ENCODE measurements around the gene HYLS1. TPM values are rescaled to one million over a fixed set of nuclear protein-coding genes. Genes with fewer than 3 reads are reported as not detected.
"Not testable (repeated sequence)": the region's sequence is repeated elsewhere in the genome, so short reads cannot be mapped to it uniquely, and the experiment has no call there.

Gene HYLS1
- polyA plus RNA-seq, 2 of the 4 experiments (the other 2 are of a cell fraction) = 14.9 to 18.7 TPM

DNA sequence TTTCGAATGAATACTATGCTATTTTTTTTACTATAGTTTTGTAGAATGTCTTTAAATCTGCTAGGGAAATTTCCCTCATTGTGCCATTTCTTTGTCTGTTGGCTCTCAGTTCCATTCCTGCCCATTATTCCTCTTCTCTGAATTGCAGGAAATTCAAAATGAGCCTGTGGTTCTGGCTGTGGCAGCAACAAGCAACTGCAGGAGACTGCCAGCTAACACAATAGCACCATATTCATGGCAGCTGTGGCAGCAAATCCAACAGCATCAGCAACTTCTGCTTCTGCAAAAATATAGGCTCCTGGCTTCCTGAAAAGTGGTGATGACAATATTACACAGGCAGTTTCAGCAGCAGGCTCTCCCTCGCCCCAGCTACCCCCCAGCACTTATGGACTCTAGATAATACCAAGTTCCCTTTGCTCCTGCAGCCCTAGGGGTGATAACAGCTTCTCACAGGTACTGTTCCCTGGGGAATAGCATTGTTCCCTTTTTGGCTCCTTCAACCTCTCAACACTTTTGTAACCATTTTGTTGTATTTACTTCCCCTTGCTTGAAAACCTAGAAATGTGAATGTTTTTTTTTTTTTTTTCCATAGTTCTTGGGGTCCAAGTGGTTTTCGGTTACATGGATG is 45.0 kb upstream of the HYLS1 start (continued):
- TF ChIP-seq, protein P1, sequence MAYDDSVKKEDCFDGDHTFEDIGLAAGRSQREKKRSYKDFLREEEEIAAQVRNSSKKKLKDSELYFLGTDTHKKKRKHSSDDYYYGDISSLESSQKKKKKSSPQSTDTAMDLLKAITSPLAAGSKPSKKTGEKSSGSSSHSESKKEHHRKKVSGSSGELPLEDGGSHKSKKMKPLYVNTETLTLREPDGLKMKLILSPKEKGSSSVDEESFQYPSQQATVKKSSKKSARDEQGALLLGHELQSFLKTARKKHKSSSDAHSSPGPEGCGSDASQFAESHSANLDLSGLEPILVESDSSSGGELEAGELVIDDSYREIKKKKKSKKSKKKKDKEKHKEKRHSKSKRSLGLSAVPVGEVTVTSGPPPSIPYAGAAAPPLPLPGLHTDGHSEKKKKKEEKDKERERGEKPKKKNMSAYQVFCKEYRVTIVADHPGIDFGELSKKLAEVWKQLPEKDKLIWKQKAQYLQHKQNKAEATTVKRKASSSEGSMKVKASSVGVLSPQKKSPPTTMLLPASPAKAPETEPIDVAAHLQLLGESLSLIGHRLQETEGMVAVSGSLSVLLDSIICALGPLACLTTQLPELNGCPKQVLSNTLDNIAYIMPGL (CRISPR knock-in tag; IDR thresholded peaks at IDR 0.05; ENCODE audit: borderline replicate concordance) = no peak
- no peak for TF ChIP-seq JUNB (IDR thresholded peaks at IDR 0.05)
- no peak for TF ChIP-seq CBX2 (IDR thresholded peaks at IDR 0.05; ENCODE audit: borderline replicate concordance, low read depth)

DNA sequence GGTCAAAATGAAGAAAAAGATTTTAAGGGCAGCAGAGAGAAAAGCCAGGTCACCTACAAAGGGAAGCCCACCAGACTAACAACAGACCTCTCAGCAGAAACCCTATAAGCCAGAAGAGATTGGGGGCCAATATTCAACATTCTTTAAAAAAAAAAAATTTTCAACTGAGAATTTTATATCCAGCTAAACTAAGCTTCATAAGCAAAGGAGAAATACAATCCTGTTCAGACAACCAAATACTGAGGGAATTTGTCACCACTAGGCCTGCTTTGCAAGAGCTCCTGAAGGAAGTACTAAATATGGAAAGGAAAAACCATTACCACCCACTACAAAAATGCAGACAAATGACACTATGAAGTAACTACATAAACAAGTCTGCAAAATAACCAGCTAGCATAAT is 41.3 kb upstream of the HYLS1 start:
- FAIRE-seq (no peak), DNase-seq (ENCODE audit: low read depth in 1 of 2, low spot score in 1 of 2) (peak in 1 of 2 experiments; percentile 3), ATAC-seq (no peak)
- peaks cover 9% of the 10 kb centered on the region; the same call in 1 of the 3 replicates for H3K9me3 ChIP-seq
- H3K27ac ChIP-seq = no peak overlapping the region
- no peak overlapping the region for H3K4me3 ChIP-seq
- ChIA-PET CTCF (interaction anchor here (0.6 kb wide), 2 partner anchors 95 to 290 kb away, joined by 3 read pairs; no protein-coding TSS in a partner anchor), POLR2A (no interaction called here)
- no peak overlapping the region for H3K4me2 ChIP-seq
- TF ChIP-seq KDM5A (IDR thresholded peaks at IDR 0.05) (no peak), HOXA7 (CRISPR knock-in tag; IDR thresholded peaks at IDR 0.05) (no peak), CEBPB (IDR thresholded peaks at IDR 0.05) (no peak), MAFK (IDR thresholded peaks at IDR 0.05; ENCODE audit: partially characterized antibody) (no peak), HOXB13 (CRISPR knock-in tag; IDR thresholded peaks at IDR 0.05; ENCODE audit: low read depth) (no peak), HEYL (CRISPR knock-in tag; IDR thresholded peaks at IDR 0.05) (no peak)
- H3K4me1 ChIP-seq = no peaks in the 10 kb centered on the region

DNA sequence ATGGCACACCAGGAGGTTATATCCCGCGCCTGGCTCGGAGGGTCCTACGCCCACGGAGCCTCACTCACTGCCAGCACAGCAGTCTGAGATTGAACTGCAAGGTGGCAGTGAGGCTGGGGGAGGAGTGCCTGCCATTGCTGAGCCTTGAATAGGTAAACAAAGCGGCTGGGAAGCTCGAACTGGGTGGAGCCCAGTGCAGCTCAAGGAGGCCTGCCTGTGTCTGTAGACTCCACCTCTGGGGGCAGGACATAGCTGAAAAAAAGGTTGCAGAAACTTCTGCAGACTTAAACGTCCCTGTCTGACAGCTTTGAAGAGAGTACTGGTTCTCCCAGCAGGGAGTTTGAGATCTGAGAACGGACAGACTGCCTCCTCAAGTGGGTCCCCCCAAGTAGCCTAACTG is 29.8 kb upstream of the HYLS1 start:
- DNase-seq (ENCODE audit: low read depth in 1 of 2, low spot score in 1 of 2); H3K4me1 ChIP-seq; H3K27ac ChIP-seq; H3K4me3 ChIP-seq; POLR2A ChIA-PET; CTCF ChIA-PET; ATAC-seq; FAIRE-seq; H3K4me2 ChIP-seq; H3K9me3 ChIP-seq: not testable (repeated sequence)
- 62% methylated on average over 7 of the region's 9 CpGs for WGBS (ENCODE audit: missing lambda C conversion rate)

DNA sequence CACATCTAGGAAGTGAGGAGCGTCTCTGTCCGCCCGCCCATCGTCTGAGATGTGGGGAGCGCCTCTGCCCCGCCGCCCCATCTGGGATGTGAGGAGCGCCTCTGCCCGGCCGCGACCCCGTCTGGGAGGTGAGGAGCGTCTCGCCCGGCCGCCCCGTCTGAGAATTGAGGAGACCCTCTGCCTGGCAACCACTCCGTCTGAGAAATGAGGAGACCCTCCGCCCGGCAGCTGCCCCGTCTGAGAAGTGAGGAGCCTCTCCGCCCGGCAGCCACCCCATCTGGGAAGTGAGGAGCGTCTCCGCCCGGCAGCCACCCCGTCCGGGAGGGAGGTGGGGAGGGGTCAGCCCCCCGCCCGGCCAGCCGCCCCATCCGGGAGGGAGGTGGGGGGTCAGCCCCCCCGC is 24.7 kb upstream of the HYLS1 start:
- H3K4me3 ChIP-seq; H3K9me3 ChIP-seq; FAIRE-seq; H3K4me2 ChIP-seq; H3K4me1 ChIP-seq; H3K27ac ChIP-seq; CTCF ChIA-PET; DNase-seq (ENCODE audit: low read depth in 1 of 2, low spot score in 1 of 2); POLR2A ChIA-PET; ATAC-seq: not testable (repeated sequence)
- 93% methylated on average over 5 of the region's 33 CpGs for WGBS (ENCODE audit: missing lambda C conversion rate)

DNA sequence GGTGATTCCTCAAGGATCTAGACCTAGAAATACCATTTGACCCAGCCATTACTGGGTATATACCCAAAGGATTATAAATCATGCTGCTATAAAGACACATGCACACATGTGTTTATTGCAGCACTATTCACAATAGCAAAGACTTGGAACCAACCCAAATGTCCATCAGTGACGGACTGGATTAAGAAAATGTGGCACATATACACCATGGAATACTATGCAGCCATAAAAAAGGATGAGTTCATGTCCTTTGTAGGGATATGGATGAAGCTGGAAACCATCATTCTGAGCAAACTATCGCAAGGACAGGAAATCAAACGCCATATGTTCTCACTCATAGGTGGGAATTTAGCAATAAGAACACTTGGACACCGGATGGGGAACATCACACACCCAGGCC is 22.1 kb upstream of the HYLS1 start:
- DNase-seq (ENCODE audit: low read depth in 1 of 2, low spot score in 1 of 2); H3K4me2 ChIP-seq; H3K4me3 ChIP-seq; H3K27ac ChIP-seq; H3K4me1 ChIP-seq; ATAC-seq; H3K9me3 ChIP-seq; FAIRE-seq; POLR2A ChIA-PET; CTCF ChIA-PET: not testable (repeated sequence)
- 86% methylated on average over 4 of the region's 4 CpGs for WGBS (ENCODE audit: missing lambda C conversion rate)

DNA sequence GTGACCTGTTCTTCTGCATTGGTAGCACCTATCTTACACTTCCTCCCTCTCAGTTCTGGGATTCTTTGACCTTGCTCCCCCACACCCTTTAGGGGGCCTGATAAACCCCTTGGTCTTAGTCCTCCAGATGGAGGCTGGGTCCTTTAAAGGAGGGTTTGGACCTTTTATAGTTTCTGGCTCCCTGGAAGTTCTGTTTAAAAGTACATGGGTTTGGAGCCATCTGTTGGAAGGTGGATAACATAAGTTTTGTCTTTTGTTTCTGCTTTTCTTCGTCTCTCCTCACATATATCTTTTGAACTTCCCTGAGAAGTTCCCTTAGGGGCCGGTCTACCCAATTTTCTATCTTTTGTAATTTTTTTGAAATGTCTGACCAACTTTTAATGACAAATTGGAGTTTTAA is 17.9 kb upstream of the HYLS1 start:
- H3K4me1 ChIP-seq = no peaks in the 10 kb centered on the region
- ATAC-seq (no peak), DNase-seq (ENCODE audit: low read depth in 1 of 2, low spot score in 1 of 2) (no peak), FAIRE-seq (no peak)
- ChIA-PET CTCF (no interaction called here), POLR2A (no interaction called here)
- no peak overlapping the region for H3K4me3 ChIP-seq
- WGBS (ENCODE audit: missing lambda C conversion rate) = 84% methylated on average over 2 of the region's 2 CpGs
- peaks cover 6% of the 10 kb centered on the region; the same call in 1 of the 3 replicates for H3K9me3 ChIP-seq
- no peak overlapping the region for H3K4me2 ChIP-seq
- no peak for TF ChIP-seq PHF8 (IDR thresholded peaks at IDR 0.05; ENCODE audit: borderline replicate concordance, low read depth)
- TF ChIP-seq, protein P2, sequence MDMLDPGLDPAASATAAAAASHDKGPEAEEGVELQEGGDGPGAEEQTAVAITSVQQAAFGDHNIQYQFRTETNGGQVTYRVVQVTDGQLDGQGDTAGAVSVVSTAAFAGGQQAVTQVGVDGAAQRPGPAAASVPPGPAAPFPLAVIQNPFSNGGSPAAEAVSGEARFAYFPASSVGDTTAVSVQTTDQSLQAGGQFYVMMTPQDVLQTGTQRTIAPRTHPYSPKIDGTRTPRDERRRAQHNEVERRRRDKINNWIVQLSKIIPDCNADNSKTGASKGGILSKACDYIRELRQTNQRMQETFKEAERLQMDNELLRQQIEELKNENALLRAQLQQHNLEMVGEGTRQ (IDR thresholded peaks at IDR 0.05) = no peak
- TF ChIP-seq HDAC2 (IDR thresholded peaks at IDR 0.05) = no peak
- no peak overlapping the region for H3K27ac ChIP-seq
